B cell (primary cell): Measurements from ENCODE around the gene RALGAPA2.

ENCODE experiments used
- CTCF ChIP-seq: fragments of 200-600 bp; IDR thresholded peaks from one replicate; pipeline ENCODE4 v1.8.0; 2022; ENCODE audit warnings: antibody characterized with exemption, mild to moderate bottlenecking
- EZH2 ChIP-seq: IDR thresholded peaks from 2 replicates; pipeline ENCODE4 v1.6.1; 2012; ENCODE audit warnings: borderline replicate concordance, low read depth, mild to moderate bottlenecking, moderate library complexity, low read length; ENCODE audit not compliant: insufficient read depth, poor library complexity, severe bottlenecking

GRCh38 chr20:20685635-20686034 lies 26.8 kb downstream of the RALGAPA2 start:
- TF ChIP-seq CTCF = no peak
- no peak for TF ChIP-seq EZH2
